A673 (cell line): ENCODE results near the gene S100A7A. TPM values are rescaled to one million over a fixed set of nuclear protein-coding genes. Genes with fewer than 3 reads are reported as not detected.

Experiments used
- BruUV-seq: library from RNA; stranded (reverse); fragments of 400-500 nt; replicated peaks from 2 replicates; lab custom pipeline; 2021; lab: Mats Ljungman, UMichigan
- CTCF ChIA-PET: fragments of 300-600 bp; sonication (Branson Sonifier 250); formaldehyde crosslinking; loops from one replicate; lab custom pipeline; 2022; ENCODE audit warnings: antibody characterized with exemption; lab: Charles Lee
- POLR2A ChIA-PET: fragments of 300-600 bp; sonication (Branson Sonifier 250); formaldehyde crosslinking; loops from one replicate; lab custom pipeline; 2022; ENCODE audit warnings: antibody characterized with exemption; ENCODE audit not compliant: low non-redundant PET; lab: Charles Lee
- DNase-seq: peaks from one replicate; pipeline ENCODE4 v3.0.0-alpha.2; 2015; ENCODE audit warnings: low spot score
- H3K27ac ChIP-seq: fragments of 200-600 bp; sonication (generic); 2 replicates; pipeline ENCODE4 v1.5.1; 2016; ENCODE audit warnings: mixed run types, low read depth, mild to moderate bottlenecking, mixed read lengths, antibody characterized with exemption, low read length; ENCODE audit not compliant: poor library complexity, severe bottlenecking
- H3K27me3 ChIP-seq: fragments of 200-600 bp; sonication (generic); replicated peaks from 2 replicates; pipeline ENCODE4 v1.6.1; 2017; ENCODE audit warnings: mixed run types, low read depth, mild to moderate bottlenecking, mixed read lengths, antibody characterized with exemption, low read length; ENCODE audit not compliant: insufficient read depth, poor library complexity
- H3K36me3 ChIP-seq: fragments of 200-600 bp; sonication (generic); 2 replicates; pipeline ENCODE4 v1.6.1; 2016; ENCODE audit warnings: mixed run types, mild to moderate bottlenecking, mixed read lengths, antibody characterized with exemption, low read length; ENCODE audit not compliant: insufficient read depth, poor library complexity, severe bottlenecking
- H3K4me1 ChIP-seq: fragments of 200-600 bp; sonication (generic); 2 replicates; pipeline ENCODE4 v1.6.1; 2017; ENCODE audit warnings: mixed run types, mild to moderate bottlenecking, mixed read lengths, antibody characterized with exemption, low read length; ENCODE audit not compliant: insufficient read depth, poor library complexity, severe bottlenecking
- H3K4me3 ChIP-seq: fragments of 200-600 bp; sonication (generic); 2 replicates; pipeline ENCODE4 v1.5.1; 2016; ENCODE audit warnings: low read depth, mixed run types, mild to moderate bottlenecking, mixed read lengths, low read length; ENCODE audit not compliant: poor library complexity, severe bottlenecking
- H3K9me3 ChIP-seq: fragments of 200-600 bp; sonication (generic); 2 replicates; pipeline ENCODE4 v1.6.1; 2016; ENCODE audit warnings: mixed run types, low read depth, mild to moderate bottlenecking, mixed read lengths, antibody characterized with exemption, low read length; ENCODE audit not compliant: poor library complexity, severe bottlenecking
- CTCF ChIP-seq: fragments of 300-800, 200-600 bp; sonication (generic); conservative IDR thresholded peaks from 2 replicates; pipeline ENCODE4 v1.5.1; 2017; ENCODE audit warnings: low read depth, mild to moderate bottlenecking, antibody characterized with exemption, low read length, moderate library complexity, mixed read lengths
- EZH2 ChIP-seq: fragments of 200-600 bp; sonication (generic); IDR thresholded peaks from 2 replicates; pipeline ENCODE4 v1.6.1; 2017; ENCODE audit warnings: borderline replicate concordance, low read depth, mild to moderate bottlenecking, mixed read lengths, antibody characterized with exemption, low read length; ENCODE audit not compliant: poor library complexity, severe bottlenecking
- intact Hi-C: fragments of 100-400 bp; cut with micrococcal nuclease; formaldehyde crosslinking; loops from one replicate; pipeline ENCODE4 v1.10.0; 2022; ENCODE audit not compliant: unreplicated experiment
- total RNA-seq: library from RNA; stranded (reverse); gene quantifications from 2 replicates; pipeline ENCODE4 v1.2.3, GENCODE V29; 2021

Gene S100A7A
- total RNA-seq, 1 experiment from 2014 or later = not detected

- H3K9me3 ChIP-seq = no peaks in the 10 kb centered on the region
- POLR2A ChIA-PET = no interaction called here
- no peaks in the 10 kb centered on the region for H3K4me1 ChIP-seq
- no peaks in the 10 kb centered on the region for H3K36me3 ChIP-seq
- BruUV-seq = no TSS peak
- intact Hi-C loops = no loop called here
- H3K4me3 ChIP-seq = no peak overlapping the region
- TF ChIP-seq EZH2 (no peak), CTCF (no peak)
- DNase-seq = no peak
- H3K27ac ChIP-seq = no peak overlapping the region
- CTCF ChIA-PET = no interaction called here
- H3K27me3 ChIP-seq = peaks cover 54% of the 10 kb centered on the region
These were observed 15.1 kb downstream of the S100A7A start for GRCh38 chr1:153431427-153431826.

GRCh38 chr1:153431928-153432327, 15.6 kb downstream of the S100A7A start:
- TF ChIP-seq CTCF (no peak), EZH2 (no peak)
- BruUV-seq = no TSS peak
- peaks cover 56% of the 10 kb centered on the region for H3K27me3 ChIP-seq
- H3K4me3 ChIP-seq = no peak overlapping the region
- intact Hi-C loops = no loop called here
- ChIA-PET POLR2A (no interaction called here), CTCF (no interaction called here)
- DNase-seq = no peak
- H3K27ac ChIP-seq = no peak overlapping the region
- H3K36me3 ChIP-seq = no peaks in the 10 kb centered on the region
- H3K4me1 ChIP-seq = no peaks in the 10 kb centered on the region
- no peaks in the 10 kb centered on the region for H3K9me3 ChIP-seq

GRCh38 chr1:153432874-153433681, 16.8 kb downstream of the S100A7A start:
- CTCF ChIA-PET = no interaction called here
- Histone ChIP-seq H3K27ac (no peak overlapping the region), H3K36me3 (no peaks in the 10 kb centered on the region), H3K9me3 (no peaks in the 10 kb centered on the region), H3K4me1 (no peaks in the 10 kb centered on the region), H3K27me3 (peaks cover 58% of the 10 kb centered on the region), H3K4me3 (no peak overlapping the region)
- no peak for TF ChIP-seq CTCF
- no peak for TF ChIP-seq EZH2
- POLR2A ChIA-PET = no interaction called here
- no peak for DNase-seq
- intact Hi-C loops = no loop called here
- BruUV-seq = no TSS peak
